Left cardiac atrium (tissue), 4 donors: Measurements from ENCODE around the gene LAD1. TPM values are rescaled to one million over a fixed set of nuclear protein-coding genes. Genes with fewer than 3 reads are reported as not detected.

ENCODE experiments used
- ATAC-seq, 2 donors: fragments of 200-7000 bp; cut with Tn5 transposase; one replicate each; pipeline ENCODE4 v1.9.1; 2020; ENCODE audit warnings: mild to moderate bottlenecking in 2 of 2, moderate library complexity in 2 of 2
- DNase-seq: peaks from one replicate; pipeline ENCODE4 v3.0.0-alpha.2; 2020
- intact Hi-C, 2 donors: fragments of 100-400 bp; cut with DNase I; formaldehyde crosslinking; loops; one replicate each; pipeline versions ENCODE4 v1.14.1 to v1.15.1; 2022 to 2023
- total RNA-seq, 2 donors: library from RNA; stranded (reverse); fragmentation: NEBNext Ultra II Directional; extraction: Animal tissue kit (Norgen Biotek cat#: 25700); gene quantifications; one replicate each; pipeline ENCODE4 v1.2.1, GENCODE V29; 2021
- donor health status: DM: no; HTN: yes; CAD: no.
- donor health status: DM: no; HTN: yes; CAD: no; lungs with severe emphysema.
- donor health status: DM: yes; HTN: yes; CAD: no.
- donor health status: Dilated cardiomyopathy.

LAD1 gene
- total RNA-seq, 2 donors from 2014 or later = 1.3 to 1.4 TPM

- DNase-seq (no peak), ATAC-seq (no peak)
- intact Hi-C loops = no loop called here
These were observed 57.7 kb downstream of the LAD1 start for GRCh38 chr1:201341377-201341776.

GRCh38 chr1:201336711-201337450 is 62.2 kb downstream of the LAD1 start:
- intact Hi-C loops = no loop called here
- ATAC-seq (no peak), DNase-seq (no peak)

GRCh38 chr1:201335901-201336300 is 63.2 kb downstream of the LAD1 start:
- ATAC-seq (no peak), DNase-seq (no peak)
- intact Hi-C loops = no loop called here

GRCh38 chr1:201335174-201335870 is 63.8 kb downstream of the LAD1 start:
- DNase-seq (no peak), ATAC-seq (peak in 1 of 2 donors; percentile 46)
- intact Hi-C loops = no loop called here

- no peak for ATAC-seq
- intact Hi-C loops = no loop called here
- DNase-seq = no peak
These were observed 64.6 kb downstream of the LAD1 start for GRCh38 chr1:201334325-201335173.

- no peak for ATAC-seq
- DNase-seq = no peak
- intact Hi-C loops = no loop called here
These were observed 66.3 kb downstream of the LAD1 start for GRCh38 chr1:201332616-201333335.

GRCh38 chr1:201332021-201332420 is 67.1 kb downstream of the LAD1 start:
- DNase-seq (no peak), ATAC-seq (no peak)
- intact Hi-C loops = no loop called here

GRCh38 chr1:201331166-201331565 is 68.0 kb downstream of the LAD1 start:
- DNase-seq (no peak), ATAC-seq (no peak)
- intact Hi-C loops = no loop called here

Other genes starting within 250 kb of the LAD1 start
- gene TMEM9, start 244.8 kb downstream of the LAD1 start, total RNA-seq = 10 to 100 TPM; 34.9 to 35.7 TPM
- gene IGFN1, start 208.5 kb downstream of the LAD1 start, total RNA-seq = under 1 TPM in 1 of 2 donors, not detected in 1; 0.05 TPM
- 1 to 10 TPM in 1 of 2 donors, under 1 TPM in 1; 0.77 to 1.0 TPM for gene PKP1, start 115.8 kb downstream of the LAD1 start, total RNA-seq
- 1,000 to 10,000 TPM; 4,860 to 5,317 TPM for gene TNNT2, start 21.6 kb downstream of the LAD1 start, total RNA-seq
- 10 to 100 TPM in 1 of 2 donors, 1 to 10 TPM in 1; 6.4 to 31.5 TPM for gene TNNI1, start 22.4 kb upstream of the LAD1 start, total RNA-seq
- 10 to 100 TPM; 39.9 to 48.5 TPM for gene PHLDA3, start 69.9 kb upstream of the LAD1 start, total RNA-seq
- gene CSRP1, start 107.8 kb upstream of the LAD1 start, total RNA-seq = 100 to 1,000 TPM in 1 of 2 donors, 10 to 100 TPM in 1; 95.1 to 154 TPM
- 10 to 100 TPM; 20.7 to 34.8 TPM for gene NAV1, start 139.8 kb upstream of the LAD1 start, total RNA-seq